A549 (cell line): ENCODE data around the gene CLEC19A. TPM values are rescaled to one million over a fixed set of nuclear protein-coding genes. Genes with fewer than 3 reads are reported as not detected.

Experiments
- ATAC-seq, 2 experiments: fragments of 200-7000 bp in 1 of 2; fragments of >200 bp in 1 of 2; cut with Nextera tagmentation in 1 of 2; cut with Tn5 transposase in 1 of 2; 3 replicates each; pipeline versions ENCODE4 v1.8.0 to v1.9.1; 2018 to 2020; ENCODE audit warnings: mild to moderate bottlenecking in 1 of 2, moderate library complexity in 1 of 2
- CTCF ChIA-PET: fragments of 300-600 bp; sonication (Branson Sonifier 250); formaldehyde crosslinking; extraction: SDS; loops from one replicate; lab custom pipeline; 2021; ENCODE audit warnings: antibody characterized with exemption, inconsistent platforms; lab: Yijun Ruan, JAX
- POLR2A ChIA-PET: fragments of 350-600 bp; formaldehyde crosslinking; extraction: SDS; loops from one replicate; lab custom pipeline; 2021; ENCODE audit warnings: antibody characterized with exemption, inconsistent platforms; lab: Yijun Ruan, JAX
- DNase-seq, 2 experiments: peaks; one replicate each; pipeline versions ENCODE4 v3.0.0 to v3.0.0-alpha.2; 2011 to 2016; ENCODE audit warnings: low read depth in 1 of 2, low spot score in 1 of 2
- FAIRE-seq: peaks from 2 replicates; lab custom pipeline; 2011; peaks lifted over from hg19 to GRCh38; lab: Jason Lieb, UNC
- H3K27ac ChIP-seq, 2 experiments: fragments of >200 bp; sonication (Bioruptor Twin); formaldehyde crosslinking; 3 replicates each; pipeline ENCODE4 v1.5.1; 2016 to 2017
- H3K4me1 ChIP-seq: fragments of >200 bp; sonication (Bioruptor Twin); formaldehyde crosslinking; 3 replicates; pipeline ENCODE4 v1.6.1; 2016
- H3K4me2 ChIP-seq: fragments of >200 bp; sonication (Bioruptor Twin); formaldehyde crosslinking; 3 replicates; pipeline ENCODE4 v1.6.1; 2016
- H3K4me3 ChIP-seq: fragments of >200 bp; sonication (Bioruptor Twin); formaldehyde crosslinking; 3 replicates; pipeline ENCODE4 v1.5.1; 2016
- H3K9me3 ChIP-seq: fragments of >200 bp; sonication (Bioruptor Twin); formaldehyde crosslinking; 3 replicates; pipeline ENCODE4 v1.6.1; 2016
- CBX2 ChIP-seq: fragments of 200-600 bp; sonication (generic); IDR thresholded peaks from 2 replicates; pipeline ENCODE4 v1.6.1; 2016; ENCODE audit warnings: low read depth, mild to moderate bottlenecking, borderline replicate concordance
- CBX8 ChIP-seq: fragments of 200-600 bp; sonication (generic); IDR thresholded peaks from 2 replicates; pipeline ENCODE4 v1.6.1; 2016
- E2F6 ChIP-seq: IDR thresholded peaks from 2 replicates; pipeline ENCODE4 v1.6.1; 2012; ENCODE audit warnings: low read depth, borderline replicate concordance
- ESRRA ChIP-seq: fragments of 150-350 bp; IDR thresholded peaks from 2 replicates; pipeline ENCODE4 v1.6.1; 2014; ENCODE audit warnings: mild to moderate bottlenecking, low read length, borderline replicate concordance
- FOSB ChIP-seq: fragments of 250-450 bp; sonication (Bioruptor Pico); IDR thresholded peaks from 2 replicates; pipeline ENCODE4 v1.5.0; 2020; ENCODE audit warnings: mild to moderate bottlenecking, moderate library complexity
- FOSL2 ChIP-seq, 2 experiments: fragments of 450-650 bp in 1 of 2; fragments of >200 bp in 1 of 2; sonication (Bioruptor Twin) in 1 of 2; formaldehyde crosslinking; IDR thresholded peaks; 2 replicates each; pipeline versions ENCODE4 v1.5.0 to v1.6.1; 2016 to 2020; ENCODE audit warnings: mild to moderate bottlenecking in 1 of 2, moderate library complexity in 1 of 2
- HES2 ChIP-seq: fragments of >200 bp; sonication (Bioruptor Twin); formaldehyde crosslinking; IDR thresholded peaks from 2 replicates; pipeline ENCODE4 v1.6.1; 2016
- HOXB13 ChIP-seq: fragments of 250-450 bp; sonication (Bioruptor Pico); IDR thresholded peaks from 2 replicates; pipeline ENCODE4 v1.5.0; 2020; ENCODE audit warnings: low read depth, mild to moderate bottlenecking, moderate library complexity
- KDM5A ChIP-seq: fragments of 200-600 bp; sonication (generic); IDR thresholded peaks from 2 replicates; pipeline ENCODE4 v1.6.1; 2016; ENCODE audit warnings: antibody characterized with exemption, mild to moderate bottlenecking
- MAFK ChIP-seq: fragments of 450-650 bp; IDR thresholded peaks from 2 replicates; pipeline ENCODE4 v1.6.1; 2014; ENCODE audit not compliant: partially characterized antibody
- MAX ChIP-seq: IDR thresholded peaks from 2 replicates; pipeline ENCODE4 v1.6.1; 2012
- NPAS2 ChIP-seq: fragments of 250-450 bp; sonication (Bioruptor Pico); IDR thresholded peaks from 2 replicates; pipeline ENCODE4 v1.8.0; 2022; ENCODE audit warnings: mild to moderate bottlenecking, moderate library complexity, borderline replicate concordance
- NR3C1 ChIP-seq: fragments of >200 bp; sonication (Bioruptor Twin); formaldehyde crosslinking; IDR thresholded peaks from 3 replicates; pipeline ENCODE4 v1.6.1; 2017
- POLR2AphosphoS2 ChIP-seq: conservative IDR thresholded peaks from 2 replicates; pipeline ENCODE4 v1.6.1; 2012; ENCODE audit warnings: low read length, improper control_type of control experiment, inconsistent platforms
- RCOR1 ChIP-seq: fragments of 150-350 bp; IDR thresholded peaks from 2 replicates; pipeline ENCODE4 v1.6.1; 2014; ENCODE audit warnings: antibody characterized with exemption, low read length, low read depth
- REST ChIP-seq: fragments of 200-600 bp; sonication (generic); IDR thresholded peaks from 2 replicates; pipeline ENCODE4 v1.6.1; 2016; ENCODE audit warnings: antibody characterized with exemption, mild to moderate bottlenecking, moderate library complexity
- SREBF2 ChIP-seq: fragments of 450-650 bp; IDR thresholded peaks from 2 replicates; pipeline ENCODE4 v1.6.1; 2014; ENCODE audit warnings: mild to moderate bottlenecking, moderate library complexity
- TP53 ChIP-seq: fragments of 250-450 bp; sonication (Bioruptor Pico); IDR thresholded peaks from 2 replicates; pipeline ENCODE4 v1.5.0; 2021; ENCODE audit warnings: mild to moderate bottlenecking, moderate library complexity
- USF2 ChIP-seq: fragments of 450-650 bp; IDR thresholded peaks from 2 replicates; pipeline ENCODE4 v1.6.1; 2014; ENCODE audit warnings: antibody characterized with exemption
- WGBS: methylation state at CpG from one replicate; pipeline ENCODE4 v1.1.6; 2017; ENCODE audit errors: missing lambda C conversion rate; 5-methylcytosine and 5-hydroxymethylcytosine counted together
- polyA plus RNA-seq, 4 experiments: library from polyadenylated mRNA; depleted of rRNA in 3 of 4; stranded (reverse); fragments of >200 nt; fragmentation: RNase III in 1 of 4; extraction: RNeasy Plus Mini Kit Qiagen cat#74134 plus additional on column Dnase treatment in 1 of 4; gene quantifications; 2 replicates in 3 of 4; 3 replicates in 1 of 4; pipeline ENCODE4 v1.2.3, GENCODE V29; 2011 to 2017
- TF ChIP-seq, protein P1 (sequence below): fragments of 150-350 bp; IDR thresholded peaks from 2 replicates; pipeline ENCODE4 v1.6.1; 2014; ENCODE audit warnings: low read depth, mild to moderate bottlenecking, low read length

The CLEC19A gene
- polyA plus RNA-seq, 2 of the 4 experiments (the other 2 are of a cell fraction), result 0.09 to 0.49 TPM

GRCh38 chr16:19354371-19354770, 68.8 kb downstream of the CLEC19A start (continued):
- TF ChIP-seq USF2 (no peak), HES2 (no peak)
- TF ChIP-seq, protein P1, sequence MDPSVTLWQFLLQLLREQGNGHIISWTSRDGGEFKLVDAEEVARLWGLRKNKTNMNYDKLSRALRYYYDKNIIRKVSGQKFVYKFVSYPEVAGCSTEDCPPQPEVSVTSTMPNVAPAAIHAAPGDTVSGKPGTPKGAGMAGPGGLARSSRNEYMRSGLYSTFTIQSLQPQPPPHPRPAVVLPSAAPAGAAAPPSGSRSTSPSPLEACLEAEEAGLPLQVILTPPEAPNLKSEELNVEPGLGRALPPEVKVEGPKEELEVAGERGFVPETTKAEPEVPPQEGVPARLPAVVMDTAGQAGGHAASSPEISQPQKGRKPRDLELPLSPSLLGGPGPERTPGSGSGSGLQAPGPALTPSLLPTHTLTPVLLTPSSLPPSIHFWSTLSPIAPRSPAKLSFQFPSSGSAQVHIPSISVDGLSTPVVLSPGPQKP, result no peak
- TF ChIP-seq, all 56 proteins: peak for 0

DNA sequence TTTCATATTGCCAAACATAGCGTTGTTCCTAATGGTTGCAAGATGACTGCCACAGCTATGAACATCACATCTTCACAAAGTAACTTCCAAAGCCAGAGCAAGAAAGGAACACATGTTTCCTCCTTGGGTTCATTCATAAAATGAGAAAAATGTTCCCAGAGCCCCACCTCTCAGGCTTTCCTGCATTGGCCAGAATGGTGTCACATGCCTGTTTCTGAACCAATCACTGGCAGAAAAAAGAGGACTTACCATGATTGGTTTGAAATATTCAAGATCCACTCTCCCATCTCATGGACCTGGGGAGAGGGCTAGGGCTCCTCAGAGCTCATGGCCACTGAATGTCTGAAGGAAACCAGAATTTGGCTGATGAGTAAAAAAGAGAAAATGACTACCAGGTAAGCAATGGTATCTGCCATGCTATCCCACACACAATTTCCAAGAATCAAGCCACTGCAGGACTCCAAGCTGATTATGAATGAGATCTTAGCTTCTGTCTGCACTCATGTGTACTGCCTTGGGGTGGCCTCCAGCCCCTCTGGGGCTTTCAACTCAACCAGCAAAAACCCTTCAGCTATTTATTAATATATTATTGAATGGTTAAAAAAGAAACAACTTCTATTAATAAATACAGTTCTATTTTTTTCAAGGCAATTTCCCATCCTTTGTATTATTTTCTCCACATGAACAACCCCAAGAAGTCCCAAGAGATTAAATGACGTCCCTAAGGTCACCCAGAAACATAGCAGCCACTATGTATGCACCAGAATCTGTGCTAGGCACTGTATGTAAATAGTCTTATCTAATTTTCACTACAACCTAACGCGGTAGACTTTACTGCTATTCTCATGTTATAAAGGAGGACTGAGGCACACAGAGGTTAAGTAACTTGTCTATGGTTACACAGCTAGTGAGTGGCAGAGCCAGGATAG, 70.8 kb downstream of the CLEC19A start:
- no peak for DNase-seq
- POLR2A ChIA-PET, result no interaction called here
- CTCF ChIA-PET, result interaction anchor here (0.6 to 2.8 kb wide), 5 partner anchors 12 to 270 kb away, joined by 3 to 11 read pairs (median 4); no protein-coding TSS in a partner anchor
- 0 out of 2 replicates have a peak, but pooled peaks have one; percentile 7 for TF ChIP-seq USF2
- TF ChIP-seq E2F6, result no peak
- TF ChIP-seq, all 56 proteins: peak for 1
- Histone ChIP-seq H3K27ac (no peak overlapping the region), H3K4me3 (no peak overlapping the region), H3K4me2 (no peak overlapping the region), H3K4me1 (no peaks in the 10 kb centered on the region), H3K9me3 (no peaks in the 10 kb centered on the region)
- FAIRE-seq (no peak), ATAC-seq (no peak)
- 75% methylated on average over 4 of the region's 4 CpGs for WGBS

GRCh38 chr16:19359556-19359955, 74.0 kb downstream of the CLEC19A start:
- ChIA-PET CTCF (interaction anchor here (0.8 to 1.0 kb wide), 3 partner anchors 14 to 180 kb away, joined by 3 to 9 read pairs (median 3); no protein-coding TSS in a partner anchor), POLR2A (no interaction called here)
- FAIRE-seq, result no peak
- WGBS, result 92% methylated on average over 2 of the region's 2 CpGs
- TF ChIP-seq REST, result no peak
- TF ChIP-seq NPAS2, result no peak
- TF ChIP-seq POLR2AphosphoS2, result no peak
- no peak for TF ChIP-seq CBX8
- TF ChIP-seq HOXB13 (CRISPR knock-in tag), result no peak
- no peak for TF ChIP-seq ESRRA
- TF ChIP-seq MAX, result no peak
- no peak for TF ChIP-seq E2F6
- TF ChIP-seq TP53 (CRISPR knock-in tag), result no peak
- TF ChIP-seq MAFK, result no peak
- TF ChIP-seq CBX2, result no peak
- no peak for TF ChIP-seq FOSL2 (IDR thresholded peaks at IDR 0.05)
- no peak for TF ChIP-seq FOSL2 (CRISPR knock-in tag; IDR thresholded peaks at IDR 0.05)
- no peak for TF ChIP-seq KDM5A
- no peak for TF ChIP-seq FOSB (CRISPR knock-in tag)
- no peak for TF ChIP-seq RCOR1
- TF ChIP-seq NR3C1, result no peak
- TF ChIP-seq SREBF2, result no peak
- TF ChIP-seq HES2, result no peak
- Histone ChIP-seq H3K4me3 (no peak overlapping the region), H3K9me3 (no peaks in the 10 kb centered on the region), H3K4me1 (no peaks in the 10 kb centered on the region), H3K27ac (no peak overlapping the region), H3K4me2 (no peak overlapping the region)
- no peak for DNase-seq
- no peak for ATAC-seq
